Brain microvascular endothelial cell (primary cell): Measurements from ENCODE around the gene SASH1.

ENCODE experiments used
- DNase-seq: peaks from one replicate; pipeline ENCODE4 v3.0.0-alpha.2; 2020
- H3K27ac ChIP-seq: fragments of 250-450 bp; sonication (Bioruptor Pico); 2 replicates; pipeline ENCODE4 v1.5.1; 2020; ENCODE audit warnings: mild to moderate bottlenecking, moderate library complexity
- H3K27me3 ChIP-seq: fragments of 250-450 bp; sonication (Bioruptor Pico); replicated peaks from 2 replicates; pipeline ENCODE4 v1.5.1; 2020; ENCODE audit warnings: mild to moderate bottlenecking
- H3K36me3 ChIP-seq: fragments of 250-450 bp; sonication (Bioruptor Pico); replicated peaks from 2 replicates; pipeline ENCODE4 v1.5.1; 2020; ENCODE audit warnings: mild to moderate bottlenecking
- H3K4me3 ChIP-seq: 2 replicates; pipeline ENCODE4 v1.5.1; 2011; ENCODE audit warnings: low read depth, mild to moderate bottlenecking, control low read depth, low read length, moderate library complexity
- CTCF ChIP-seq: IDR thresholded peaks from 2 replicates; pipeline ENCODE4 v1.5.1; 2011; ENCODE audit warnings: low read depth, mild to moderate bottlenecking, moderate library complexity, low read length, control low read depth, inconsistent platforms; ENCODE audit errors: missing control alignments
- in situ Hi-C: cut with HindIII; loops from 2 replicates; pipeline ENCODE4 v1.10.0; 2017; ENCODE audit warnings: low sequenced_read_pairs, low pct_ligation_motif_present

SASH1 gene

GRCh38 chr6:148432462-148433195 is 90.0 kb downstream of the SASH1 start:
- in situ Hi-C loops, result no loop called here
- TF ChIP-seq CTCF, result no peak
- H3K27me3 ChIP-seq, result no peaks in the 10 kb centered on the region
- no peak for DNase-seq
- no peaks in the 10 kb centered on the region for H3K36me3 ChIP-seq
- no peak overlapping the region for H3K27ac ChIP-seq
- no peak overlapping the region for H3K4me3 ChIP-seq

- DNase-seq, result no peak
- Histone ChIP-seq H3K36me3 (no peaks in the 10 kb centered on the region), H3K27ac (no peak overlapping the region), H3K27me3 (no peaks in the 10 kb centered on the region), H3K4me3 (no peak overlapping the region)
- in situ Hi-C loops, result no loop called here
- TF ChIP-seq CTCF, result no peak
These were observed 92.7 kb downstream of the SASH1 start for GRCh38 chr6:148435386-148435785.

- in situ Hi-C loops, result no loop called here
- H3K27ac ChIP-seq, result no peak overlapping the region
- TF ChIP-seq CTCF, result no peak
- DNase-seq, result no peak
- H3K27me3 ChIP-seq, result no peaks in the 10 kb centered on the region
- no peaks in the 10 kb centered on the region for H3K36me3 ChIP-seq
- H3K4me3 ChIP-seq, result no peak overlapping the region
These were observed 93.8 kb downstream of the SASH1 start for GRCh38 chr6:148436466-148436865.

- no peak for DNase-seq
- in situ Hi-C loops, result no loop called here
- TF ChIP-seq CTCF, result no peak
These were observed 96.0 kb downstream of the SASH1 start for GRCh38 chr6:148438632-148439031.

GRCh38 chr6:148440016-148440415 is 97.4 kb downstream of the SASH1 start:
- in situ Hi-C loops, result no loop called here
- Histone ChIP-seq H3K36me3 (no peaks in the 10 kb centered on the region), H3K4me3 (no peak overlapping the region), H3K27me3 (no peaks in the 10 kb centered on the region), H3K27ac (no peak overlapping the region)
- DNase-seq, result no peak
- no peak for TF ChIP-seq CTCF

More at GRCh38 chr6:148438632-148439031, 96.0 kb downstream of the SASH1 start:
- Histone ChIP-seq H3K27ac (no peak overlapping the region), H3K36me3 (no peaks in the 10 kb centered on the region), H3K27me3 (no peaks in the 10 kb centered on the region), H3K4me3 (no peak overlapping the region)
